ENCODE results near the gene SLC10A3.

The SLC10A3 gene

DNA sequence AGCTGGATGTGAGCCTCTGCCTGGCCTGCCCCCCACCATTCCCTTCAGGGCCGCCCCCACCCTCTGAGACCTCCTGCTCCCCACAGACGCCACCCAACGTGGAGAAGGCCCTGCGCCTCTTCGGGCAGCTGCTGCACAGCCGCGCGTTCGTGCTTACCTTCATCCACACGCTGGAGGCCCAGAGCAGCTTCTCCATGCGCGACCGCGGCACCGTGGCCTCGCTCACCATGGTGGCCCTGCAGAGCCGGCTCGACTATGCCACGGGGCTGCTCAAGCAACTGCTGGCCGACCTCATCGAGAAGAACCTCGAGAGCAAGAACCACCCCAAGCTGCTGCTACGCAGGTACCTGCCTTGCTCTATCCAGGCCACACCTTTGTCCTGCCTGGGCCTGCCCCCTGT is 22.2 kb downstream of the SLC10A3 start:
- no peak for DNase-seq (ENCODE audit: low spot score)
- TF ChIP-seq, protein P1, sequence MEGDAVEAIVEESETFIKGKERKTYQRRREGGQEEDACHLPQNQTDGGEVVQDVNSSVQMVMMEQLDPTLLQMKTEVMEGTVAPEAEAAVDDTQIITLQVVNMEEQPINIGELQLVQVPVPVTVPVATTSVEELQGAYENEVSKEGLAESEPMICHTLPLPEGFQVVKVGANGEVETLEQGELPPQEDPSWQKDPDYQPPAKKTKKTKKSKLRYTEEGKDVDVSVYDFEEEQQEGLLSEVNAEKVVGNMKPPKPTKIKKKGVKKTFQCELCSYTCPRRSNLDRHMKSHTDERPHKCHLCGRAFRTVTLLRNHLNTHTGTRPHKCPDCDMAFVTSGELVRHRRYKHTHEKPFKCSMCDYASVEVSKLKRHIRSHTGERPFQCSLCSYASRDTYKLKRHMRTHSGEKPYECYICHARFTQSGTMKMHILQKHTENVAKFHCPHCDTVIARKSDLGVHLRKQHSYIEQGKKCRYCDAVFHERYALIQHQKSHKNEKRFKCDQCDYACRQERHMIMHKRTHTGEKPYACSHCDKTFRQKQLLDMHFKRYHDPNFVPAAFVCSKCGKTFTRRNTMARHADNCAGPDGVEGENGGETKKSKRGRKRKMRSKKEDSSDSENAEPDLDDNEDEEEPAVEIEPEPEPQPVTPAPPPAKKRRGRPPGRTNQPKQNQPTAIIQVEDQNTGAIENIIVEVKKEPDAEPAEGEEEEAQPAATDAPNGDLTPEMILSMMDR (IDR thresholded peaks at IDR 0.05; ENCODE audit: extremely low read depth, missing control alignments), result no peak

DNA sequence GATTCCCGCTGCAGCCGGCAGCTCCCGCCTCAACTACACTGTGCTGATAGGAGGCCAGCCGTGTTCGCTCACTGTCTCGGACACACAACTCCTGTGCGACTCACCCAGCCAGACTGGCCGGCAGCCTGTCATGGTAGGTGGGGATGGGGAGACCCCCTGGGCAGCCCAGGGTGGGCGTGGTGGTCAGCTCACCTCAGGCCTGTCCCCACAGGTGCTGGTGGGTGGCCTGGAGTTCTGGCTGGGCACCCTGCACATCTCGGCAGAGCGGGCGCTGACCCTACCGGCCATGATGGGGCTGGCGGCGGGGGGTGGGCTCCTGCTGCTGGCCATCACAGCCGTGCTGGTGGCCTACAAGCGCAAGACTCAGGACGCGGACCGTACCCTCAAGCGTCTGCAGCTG is 22.9 kb downstream of the SLC10A3 start:
- TF ChIP-seq, protein P1 (IDR thresholded peaks at IDR 0.05; ENCODE audit: extremely low read depth, missing control alignments), result no peak
- DNase-seq (ENCODE audit: low spot score), result no peak

DNA sequence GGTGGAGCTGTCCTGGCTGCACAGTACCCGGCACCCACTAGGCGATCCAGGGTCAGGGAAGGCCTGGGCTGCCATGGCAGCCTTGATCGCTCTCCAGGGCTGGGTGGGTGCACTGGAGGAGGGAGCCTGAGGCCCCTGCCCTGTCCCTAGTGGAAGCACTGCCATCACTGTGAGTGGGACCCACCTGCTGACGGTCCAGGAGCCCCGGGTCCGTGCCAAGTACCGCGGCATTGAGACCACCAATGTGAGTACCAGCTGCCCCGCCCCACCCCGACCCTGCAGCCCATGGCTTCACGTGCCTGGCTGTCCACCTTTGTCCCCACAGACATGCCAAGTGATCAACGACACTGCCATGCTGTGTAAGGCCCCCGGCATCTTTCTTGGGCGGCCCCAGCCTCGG is 23.5 kb downstream of the SLC10A3 start:
- no peak for DNase-seq (ENCODE audit: low spot score)
- TF ChIP-seq, protein P1 (IDR thresholded peaks at IDR 0.05; ENCODE audit: extremely low read depth, missing control alignments), result no peak

DNA sequence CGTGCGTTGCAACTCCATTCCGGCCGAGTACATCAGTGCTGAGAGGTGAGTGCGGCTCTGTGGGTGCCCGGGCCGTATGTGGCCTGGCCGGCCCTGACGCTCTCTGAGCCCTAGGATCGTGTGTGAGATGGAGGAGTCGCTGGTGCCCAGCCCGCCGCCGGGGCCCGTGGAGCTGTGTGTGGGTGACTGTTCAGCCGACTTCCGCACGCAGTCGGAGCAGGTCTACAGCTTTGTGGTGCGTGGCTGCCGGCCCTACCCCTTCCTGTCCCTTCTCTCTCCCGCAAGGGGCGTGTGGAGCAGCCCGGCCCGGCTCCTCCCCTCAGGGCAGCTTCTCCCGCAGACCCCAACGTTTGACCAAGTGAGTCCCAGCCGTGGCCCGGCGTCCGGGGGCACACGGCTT is 24.4 kb downstream of the SLC10A3 start:
- TF ChIP-seq, protein P1 (IDR thresholded peaks at IDR 0.05; ENCODE audit: extremely low read depth, missing control alignments), result no peak
- no peak for DNase-seq (ENCODE audit: low spot score)

DNA sequence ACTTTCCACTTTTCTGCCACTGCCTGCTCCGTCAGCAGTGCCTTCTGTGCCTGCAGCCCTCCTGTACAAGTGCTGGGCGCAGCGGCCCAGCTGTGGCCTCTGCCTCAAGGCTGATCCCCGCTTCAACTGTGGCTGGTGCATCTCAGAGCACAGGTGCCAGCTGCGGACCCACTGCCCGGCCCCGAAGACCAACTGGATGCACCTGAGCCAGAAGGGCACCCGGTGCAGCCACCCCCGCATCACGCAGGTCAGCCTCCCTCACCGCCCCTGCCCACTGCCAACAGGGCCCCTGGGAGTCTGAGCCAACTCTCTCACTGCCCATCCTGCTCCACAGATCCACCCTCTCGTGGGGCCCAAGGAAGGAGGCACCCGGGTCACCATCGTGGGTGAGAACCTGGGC is 24.8 kb downstream of the SLC10A3 start:
- no peak for DNase-seq (ENCODE audit: low spot score)
- TF ChIP-seq, protein P1 (IDR thresholded peaks at IDR 0.05; ENCODE audit: extremely low read depth, missing control alignments), result no peak

DNA sequence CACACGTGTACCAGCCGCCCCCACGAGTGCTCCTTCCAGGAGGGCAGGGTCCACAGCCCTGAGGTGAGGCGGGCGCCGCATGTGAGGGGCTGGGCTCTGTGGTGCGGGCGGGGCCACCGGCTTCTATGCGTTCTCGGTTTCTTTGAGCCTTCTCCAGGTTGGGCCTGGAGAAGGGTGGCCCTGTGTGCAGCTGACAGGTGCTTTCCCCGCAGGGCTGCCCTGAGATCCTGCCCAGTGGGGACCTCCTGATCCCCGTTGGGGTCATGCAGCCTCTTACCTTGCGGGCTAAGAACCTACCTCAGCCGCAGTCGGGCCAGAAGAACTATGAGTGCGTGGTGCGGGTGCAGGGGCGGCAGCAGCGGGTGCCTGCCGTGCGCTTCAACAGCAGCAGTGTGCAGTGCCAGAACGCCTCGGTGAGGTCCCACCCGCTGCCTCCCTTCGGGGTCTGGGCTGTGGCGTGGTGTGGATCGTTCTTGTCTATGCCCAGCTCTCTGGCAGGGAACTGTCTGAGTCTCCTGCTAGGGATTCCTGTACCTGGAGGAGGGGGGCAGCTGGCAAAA is 25.5 kb downstream of the SLC10A3 start:
- TF ChIP-seq, protein P1 (IDR thresholded peaks at IDR 0.05; ENCODE audit: extremely low read depth, missing control alignments), result no peak
- no peak for DNase-seq (ENCODE audit: low spot score)

DNA sequence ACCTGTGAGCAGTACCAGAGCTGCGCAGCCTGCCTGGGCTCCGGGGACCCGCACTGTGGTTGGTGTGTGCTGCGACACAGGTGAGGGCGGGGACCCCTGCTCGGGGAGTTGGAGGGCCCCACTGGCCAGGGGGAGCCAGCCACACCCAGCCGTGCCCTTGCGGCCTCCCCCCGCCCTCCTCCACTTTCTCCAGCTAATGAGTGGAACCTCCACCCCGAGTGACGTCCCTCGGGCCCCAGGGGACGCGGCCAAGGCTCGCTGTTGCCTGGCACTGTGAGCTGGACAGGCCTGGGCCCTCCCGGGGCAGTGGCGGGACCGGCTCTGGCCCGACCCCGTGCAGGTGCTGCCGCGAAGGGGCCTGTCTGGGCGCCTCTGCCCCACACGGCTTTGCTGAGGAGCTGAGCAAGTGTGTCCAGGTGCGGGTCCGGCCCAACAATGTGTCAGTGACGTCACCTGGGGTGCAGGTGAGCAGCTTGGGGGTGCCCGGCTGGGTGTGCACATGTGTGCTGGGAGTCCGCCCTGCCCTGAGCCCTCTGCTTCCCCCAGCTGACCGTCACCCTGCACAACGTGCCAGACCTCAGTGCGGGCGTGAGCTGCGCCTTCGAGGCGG is 26.7 kb downstream of the SLC10A3 start:
- DNase-seq (ENCODE audit: low spot score), result no peak
- TF ChIP-seq, protein P1 (IDR thresholded peaks at IDR 0.05; ENCODE audit: extremely low read depth, missing control alignments), result no peak

Measured in GM20000 (cell line).